Middle frontal gyrus (tissue), 1 donor: ENCODE data around the gene TRIM16.
"Not testable (repeated sequence)": the region's sequence is repeated elsewhere in the genome, so short reads cannot be mapped to it uniquely, and the experiment has no call there.

ENCODE experiments used
- DNase-seq: peaks from one replicate; pipeline ENCODE4 v3.0.0-alpha.2; 2015; ENCODE audit warnings: low spot score; ENCODE audit errors: extremely low spot score

Gene TRIM16

GRCh38 chr17:15683824-15684478, at the start of gene TRIM16:
Gene TRIM16 (minus strand): TSS chr17:15684311. CDS start chr17:15651609, 32,702 bp downstream.
- DNase-seq = peak; percentile 56

GRCh38 chr17:15733174-15733789, 49.2 kb upstream of the TRIM16 start:
- DNase-seq = not testable (repeated sequence)

GRCh38 chr17:15731900-15732299, 47.8 kb upstream of the TRIM16 start, which contains the start of gene TBC1D26:
Gene TBC1D26 (plus strand): TSS chr17:15732283. CDS start chr17:15735349, 3,066 bp downstream.
- not testable (repeated sequence) for DNase-seq

GRCh38 chr17:15730535-15730934, 46.4 kb upstream of the TRIM16 start:
- DNase-seq = not testable (repeated sequence)

- DNase-seq = not testable (repeated sequence)
Measured at GRCh38 chr17:15716601-15717563, 32.8 kb upstream of the TRIM16 start.

GRCh38 chr17:15708879-15709278, 24.8 kb upstream of the TRIM16 start:
- DNase-seq = not testable (repeated sequence)

GRCh38 chr17:15704813-15705212, 20.7 kb upstream of the TRIM16 start:
- DNase-seq = not testable (repeated sequence)

GRCh38 chr17:15704239-15704638, 20.1 kb upstream of the TRIM16 start:
- DNase-seq = not testable (repeated sequence)

- DNase-seq = not testable (repeated sequence)
Measured at GRCh38 chr17:15699937-15700336, 15.8 kb upstream of the TRIM16 start.

GRCh38 chr17:15699413-15699924, 15.4 kb upstream of the TRIM16 start, which contains the start of gene ZNF286A:
Gene ZNF286A (plus strand): TSS chr17:15699752. CDS start chr17:15700330, 578 bp downstream.
- peak; percentile 99 for DNase-seq

- DNase-seq = not testable (repeated sequence)
Measured at GRCh38 chr17:15698967-15699366, 14.9 kb upstream of the TRIM16 start.

- DNase-seq = not testable (repeated sequence)
Measured at GRCh38 chr17:15687494-15687893, 3.4 kb upstream of the TRIM16 start.

- DNase-seq = not testable (repeated sequence)
Measured at GRCh38 chr17:15683135-15683534, 976 bp downstream of the TRIM16 start.

GRCh38 chr17:15675991-15676390, 8.1 kb downstream of the TRIM16 start:
- DNase-seq = not testable (repeated sequence)

- not testable (repeated sequence) for DNase-seq
Measured at GRCh38 chr17:15674640-15675039, 9.5 kb downstream of the TRIM16 start.

- DNase-seq = not testable (repeated sequence)
Measured at GRCh38 chr17:15669526-15669925, 14.6 kb downstream of the TRIM16 start.

GRCh38 chr17:15663691-15664090, 20.4 kb downstream of the TRIM16 start:
- no peak for DNase-seq

GRCh38 chr17:15663176-15663575, 20.9 kb downstream of the TRIM16 start:
- no peak for DNase-seq

GRCh38 chr17:15662681-15663080, 21.4 kb downstream of the TRIM16 start:
- DNase-seq = no peak

- DNase-seq = no peak
Measured at GRCh38 chr17:15660077-15660476, 24.0 kb downstream of the TRIM16 start.

- DNase-seq = no peak
Measured at GRCh38 chr17:15659663-15660062, 24.4 kb downstream of the TRIM16 start.
